Neural progenitor cell (in vitro differentiated cells): ENCODE measurements around the gene ARHGAP15.

Experiments
- EZH2 ChIP-seq: fragments of 200-600 bp; sonication (generic); IDR thresholded peaks from 2 replicates; pipeline ENCODE4 v1.6.1; 2017; ENCODE audit warnings: antibody characterized with exemption, mild to moderate bottlenecking, moderate library complexity
- TF ChIP-seq, protein P1 (sequence below): fragments of 200-600 bp; sonication (generic); IDR thresholded peaks from 2 replicates; pipeline ENCODE4 v1.5.1; 2017; ENCODE audit warnings: antibody characterized with exemption, mild to moderate bottlenecking

DNA sequence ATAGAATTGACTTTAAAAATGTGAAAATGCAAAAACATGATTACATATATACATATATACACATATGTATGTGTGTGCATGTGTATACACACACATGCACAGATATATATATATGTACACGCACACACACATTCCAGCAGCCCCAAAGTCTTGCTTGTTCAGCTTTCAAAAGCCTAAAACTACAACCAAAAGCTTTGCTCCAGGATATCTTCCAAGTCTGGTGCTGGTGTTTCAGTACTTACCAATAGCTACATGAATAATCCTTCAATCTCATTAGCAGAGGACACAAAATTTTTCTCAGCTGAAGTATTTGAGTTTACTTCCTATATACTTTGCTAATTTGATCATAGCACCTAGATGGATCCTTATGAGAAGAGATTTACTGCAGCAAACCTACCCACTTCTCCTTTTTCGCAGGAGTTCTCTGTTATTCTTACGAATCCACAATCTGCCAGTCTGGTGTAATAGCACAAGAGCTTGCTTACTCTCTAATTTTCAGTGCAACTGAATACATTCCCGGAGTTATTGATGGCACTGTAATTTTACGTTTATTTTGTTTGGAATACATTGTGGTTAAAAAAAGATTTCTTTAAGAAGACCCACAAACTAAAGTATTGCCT is 553.3 kb downstream of the ARHGAP15 start:
- TF ChIP-seq, protein P1, sequence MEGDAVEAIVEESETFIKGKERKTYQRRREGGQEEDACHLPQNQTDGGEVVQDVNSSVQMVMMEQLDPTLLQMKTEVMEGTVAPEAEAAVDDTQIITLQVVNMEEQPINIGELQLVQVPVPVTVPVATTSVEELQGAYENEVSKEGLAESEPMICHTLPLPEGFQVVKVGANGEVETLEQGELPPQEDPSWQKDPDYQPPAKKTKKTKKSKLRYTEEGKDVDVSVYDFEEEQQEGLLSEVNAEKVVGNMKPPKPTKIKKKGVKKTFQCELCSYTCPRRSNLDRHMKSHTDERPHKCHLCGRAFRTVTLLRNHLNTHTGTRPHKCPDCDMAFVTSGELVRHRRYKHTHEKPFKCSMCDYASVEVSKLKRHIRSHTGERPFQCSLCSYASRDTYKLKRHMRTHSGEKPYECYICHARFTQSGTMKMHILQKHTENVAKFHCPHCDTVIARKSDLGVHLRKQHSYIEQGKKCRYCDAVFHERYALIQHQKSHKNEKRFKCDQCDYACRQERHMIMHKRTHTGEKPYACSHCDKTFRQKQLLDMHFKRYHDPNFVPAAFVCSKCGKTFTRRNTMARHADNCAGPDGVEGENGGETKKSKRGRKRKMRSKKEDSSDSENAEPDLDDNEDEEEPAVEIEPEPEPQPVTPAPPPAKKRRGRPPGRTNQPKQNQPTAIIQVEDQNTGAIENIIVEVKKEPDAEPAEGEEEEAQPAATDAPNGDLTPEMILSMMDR: no peak
- TF ChIP-seq EZH2: no peak
